ENCODE measurements around the gene CCNDBP1.
A peak's percentile ranks its signal among the peaks of the same experiment; 100 is the strongest.
"Not testable (repeated sequence)": the region's sequence is repeated elsewhere in the genome, so short reads cannot be mapped to it uniquely, and the experiment has no call there.

The CCNDBP1 gene

DNA sequence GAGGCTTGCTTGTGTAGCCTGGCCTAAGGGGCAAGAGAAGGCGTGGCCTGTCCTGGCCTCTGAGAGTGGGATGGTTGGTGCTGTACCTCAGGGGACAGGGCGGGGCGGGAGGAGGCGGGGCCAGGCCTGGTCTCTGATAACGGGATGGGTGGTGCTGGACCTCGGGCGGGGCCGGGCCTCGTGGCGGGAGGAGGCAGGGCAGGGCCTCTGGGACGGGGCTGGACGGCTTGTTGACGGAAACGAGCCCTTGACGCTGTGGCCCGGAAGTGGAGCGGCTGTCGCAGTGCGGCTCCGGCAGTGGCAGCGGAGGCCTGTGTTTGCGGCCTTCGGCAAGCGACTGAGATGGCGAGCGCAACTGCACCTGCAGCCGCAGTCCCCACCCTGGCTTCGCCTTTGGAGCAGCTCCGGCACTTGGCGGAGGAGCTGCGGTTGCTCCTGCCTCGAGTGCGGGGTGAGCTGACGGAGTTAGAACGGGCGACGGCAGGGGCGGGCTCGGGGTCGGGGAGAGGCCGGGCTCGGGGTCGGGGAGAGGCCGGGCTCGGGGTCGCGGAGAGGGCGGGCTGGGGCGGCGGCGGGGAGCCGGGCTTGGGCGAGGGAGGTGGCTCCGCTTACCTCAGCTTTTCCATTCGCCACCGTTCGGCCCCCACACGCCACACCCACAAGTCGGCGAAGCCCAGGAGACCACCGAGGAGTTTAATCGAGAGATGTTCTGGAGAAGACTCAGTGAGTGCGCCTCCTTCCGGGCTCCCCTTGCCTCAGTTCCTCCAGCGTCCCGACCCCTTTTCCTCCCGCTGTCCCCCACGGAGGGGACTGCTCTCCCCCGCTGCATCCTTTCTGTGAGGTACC, at the start of gene CCNDBP1:
Gene CCNDBP1 (plus strand): TSS at position 247 of the 846 bp plus-strand sequence. CDS start 96 bp downstream, at position 343.
- no peaks in the 10 kb centered on the region for H3K9me3 Mint-ChIP-seq
- ATAC-seq (ENCODE audit: low read depth), result peak; percentile 87
- H3K36me3 Mint-ChIP-seq, result peaks cover 23% of the 10 kb centered on the region
- peak; percentile 76 to 81 for DNase-seq (ENCODE audit: low spot score in 2 of 2)
- H3K4me1 Mint-ChIP-seq, result peaks cover 28% of the 10 kb centered on the region
- peak within 1 kb of the TSS; percentile 94 for H3K4me3 Mint-ChIP-seq
- H3K27ac Mint-ChIP-seq, result peak within 1 kb of the TSS; percentile 98
- no peaks in the 10 kb centered on the region for H3K27me3 Mint-ChIP-seq

- Mint-ChIP-seq H3K9me3 (no peaks in the 10 kb centered on the region), H3K36me3 (peaks cover 35% of the 10 kb centered on the region), H3K27me3 (no peaks in the 10 kb centered on the region), H3K4me3 (peak overlapping the region; percentile 1), H3K4me1 (peaks cover 16% of the 10 kb centered on the region), H3K27ac (peak overlapping the region; percentile 32)
- no peak for DNase-seq (ENCODE audit: low spot score in 2 of 2)
- ATAC-seq (ENCODE audit: low read depth), result peak; percentile 72
Measured at GRCh38 chr15:43143203-43143941, 41.8 kb upstream of the CCNDBP1 start.

DNA sequence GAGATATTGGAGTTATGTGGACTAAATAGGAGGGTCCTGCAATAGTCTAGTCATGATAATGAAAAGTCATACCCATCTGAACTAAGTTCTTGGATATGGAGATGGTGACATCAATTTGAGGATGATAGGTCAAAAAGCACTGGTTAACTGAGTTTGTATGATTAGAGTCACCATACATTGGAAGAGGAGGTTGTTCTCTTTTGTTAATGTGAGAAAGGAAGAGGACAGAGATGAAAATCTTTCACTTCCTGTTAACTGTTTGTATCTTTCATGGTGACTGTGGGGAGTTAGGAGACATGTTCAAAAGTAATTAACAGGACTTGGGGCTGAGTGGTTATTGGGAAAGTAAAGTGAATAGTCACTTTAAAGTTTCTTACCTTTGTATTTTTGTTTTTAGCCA, 40.7 kb upstream of the CCNDBP1 start:
- Mint-ChIP-seq H3K27ac (peak overlapping the region; percentile 32), H3K4me1 (peaks cover 16% of the 10 kb centered on the region), H3K9me3 (no peaks in the 10 kb centered on the region), H3K27me3 (no peaks in the 10 kb centered on the region), H3K4me3 (no peak overlapping the region), H3K36me3 (peaks cover 28% of the 10 kb centered on the region)
- DNase-seq (ENCODE audit: low spot score in 2 of 2), result no peak
- peak; percentile 79 for ATAC-seq (ENCODE audit: low read depth)

DNA sequence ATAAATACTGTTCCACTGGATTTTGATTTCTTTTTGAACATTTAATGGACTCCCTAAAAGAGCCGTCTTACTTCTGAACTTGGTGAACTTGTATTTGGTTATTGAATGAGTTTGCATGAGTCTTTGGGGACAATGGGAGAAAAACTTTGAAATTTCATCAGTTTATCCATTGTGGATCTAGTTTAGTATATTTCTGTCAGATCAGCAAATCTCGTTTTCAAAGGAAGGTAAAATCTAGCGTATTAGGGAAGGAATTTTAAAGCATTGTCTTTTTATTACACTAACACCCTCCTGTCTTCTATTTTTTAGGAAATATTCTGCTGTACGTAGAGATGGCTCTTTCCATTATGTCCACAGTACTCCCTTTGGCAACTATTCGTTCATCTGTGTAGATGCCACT, 39.0 kb upstream of the CCNDBP1 start:
- DNase-seq (ENCODE audit: low spot score in 2 of 2) (no peak), ATAC-seq (ENCODE audit: low read depth) (no peak)
- Mint-ChIP-seq H3K9me3 (no peaks in the 10 kb centered on the region), H3K4me3 (no peak overlapping the region), H3K4me1 (peaks cover 16% of the 10 kb centered on the region), H3K27ac (no peak overlapping the region), H3K27me3 (no peaks in the 10 kb centered on the region), H3K36me3 (peaks cover 14% of the 10 kb centered on the region)

GRCh38 chr15:43150191-43150929, 34.8 kb upstream of the CCNDBP1 start:
- H3K27ac Mint-ChIP-seq, result no peak overlapping the region
- H3K27me3 Mint-ChIP-seq, result no peaks in the 10 kb centered on the region
- DNase-seq (ENCODE audit: low spot score in 2 of 2) (no peak), ATAC-seq (ENCODE audit: low read depth) (no peak)
- H3K9me3 Mint-ChIP-seq, result no peaks in the 10 kb centered on the region
- peaks cover 24% of the 10 kb centered on the region for H3K36me3 Mint-ChIP-seq
- H3K4me3 Mint-ChIP-seq, result no peak overlapping the region
- peaks cover 7% of the 10 kb centered on the region for H3K4me1 Mint-ChIP-seq

- no peaks in the 10 kb centered on the region for H3K27me3 Mint-ChIP-seq
- DNase-seq (ENCODE audit: low spot score in 2 of 2) (no peak), ATAC-seq (ENCODE audit: low read depth) (no peak)
- H3K36me3 Mint-ChIP-seq, result peaks cover 22% of the 10 kb centered on the region
- H3K4me3 Mint-ChIP-seq, result no peak overlapping the region
- peaks cover 5% of the 10 kb centered on the region for H3K4me1 Mint-ChIP-seq
- no peak overlapping the region for H3K27ac Mint-ChIP-seq
- no peaks in the 10 kb centered on the region for H3K9me3 Mint-ChIP-seq
Measured at GRCh38 chr15:43151688-43152087, 33.5 kb upstream of the CCNDBP1 start.

DNA sequence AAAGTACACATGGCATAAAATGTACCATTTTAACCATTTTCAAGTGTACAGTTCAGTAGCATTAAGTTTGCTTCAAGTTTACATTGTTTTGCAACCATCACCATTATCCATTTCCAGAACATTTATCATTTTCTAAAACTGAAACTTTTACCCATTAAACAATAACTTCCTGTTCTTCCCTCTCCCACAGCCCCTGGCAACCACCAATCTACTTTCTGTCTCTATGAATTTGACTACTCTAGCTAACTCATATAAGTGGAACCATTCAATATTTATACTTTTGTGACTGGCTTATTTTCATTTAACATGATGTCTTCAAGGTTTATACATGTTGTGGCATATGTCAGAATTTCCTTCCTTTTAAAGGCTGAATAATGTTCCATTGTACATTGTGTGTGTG, 31.9 kb upstream of the CCNDBP1 start:
- no peak for ATAC-seq (ENCODE audit: low read depth)
- no peak for DNase-seq (ENCODE audit: low spot score in 2 of 2)
- no peak overlapping the region for H3K4me3 Mint-ChIP-seq
- peaks cover 26% of the 10 kb centered on the region for H3K36me3 Mint-ChIP-seq
- peak overlapping the region; percentile 4 for H3K27ac Mint-ChIP-seq
- peaks cover 1% of the 10 kb centered on the region for H3K9me3 Mint-ChIP-seq
- H3K27me3 Mint-ChIP-seq, result no peaks in the 10 kb centered on the region
- H3K4me1 Mint-ChIP-seq, result peaks cover 8% of the 10 kb centered on the region

GRCh38 chr15:43165801-43166325, 19.3 kb upstream of the CCNDBP1 start:
- H3K4me1 Mint-ChIP-seq, result no peaks in the 10 kb centered on the region
- ATAC-seq (ENCODE audit: low read depth) (no peak), DNase-seq (ENCODE audit: low spot score in 2 of 2) (no peak)
- H3K27ac Mint-ChIP-seq, result no peak overlapping the region
- no peak overlapping the region for H3K4me3 Mint-ChIP-seq
- H3K36me3 Mint-ChIP-seq, result peaks cover 16% of the 10 kb centered on the region
- H3K27me3 Mint-ChIP-seq, result no peaks in the 10 kb centered on the region
- no peaks in the 10 kb centered on the region for H3K9me3 Mint-ChIP-seq

DNA sequence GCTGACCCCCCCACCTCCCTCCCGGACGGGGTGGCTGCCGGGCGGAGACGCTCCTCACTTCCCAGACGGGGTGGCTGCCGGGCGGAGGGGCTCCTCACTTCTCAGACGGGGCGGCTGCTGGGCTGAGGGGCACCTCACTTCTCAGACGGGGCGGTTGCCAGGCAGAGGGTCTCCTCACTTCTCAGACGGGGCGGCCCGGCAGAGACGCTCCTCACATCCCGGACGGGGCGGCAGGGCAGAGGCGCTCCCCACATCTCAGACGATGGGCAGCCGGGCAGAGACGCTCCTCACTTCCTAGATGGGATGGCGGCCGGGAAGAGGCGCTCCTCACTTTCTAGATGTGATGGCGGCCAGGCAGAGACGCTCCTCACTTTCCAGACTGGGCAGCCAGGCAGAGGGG, 17.9 kb upstream of the CCNDBP1 start:
- H3K9me3 Mint-ChIP-seq; ATAC-seq (ENCODE audit: low read depth); DNase-seq (ENCODE audit: low spot score in 2 of 2); H3K4me1 Mint-ChIP-seq; H3K27me3 Mint-ChIP-seq; H3K4me3 Mint-ChIP-seq; H3K27ac Mint-ChIP-seq: not testable (repeated sequence)
- peaks cover 21% of the 10 kb centered on the region for H3K36me3 Mint-ChIP-seq

- no peak for ATAC-seq (ENCODE audit: low read depth)
- Mint-ChIP-seq H3K36me3 (peaks cover 25% of the 10 kb centered on the region), H3K9me3 (peaks cover 3% of the 10 kb centered on the region), H3K27ac (no peak overlapping the region), H3K4me3 (no peak overlapping the region), H3K4me1 (peaks cover 3% of the 10 kb centered on the region), H3K27me3 (no peaks in the 10 kb centered on the region)
- DNase-seq (ENCODE audit: low spot score in 2 of 2), result no peak
Measured at GRCh38 chr15:43168192-43169107, 16.8 kb upstream of the CCNDBP1 start.

DNA sequence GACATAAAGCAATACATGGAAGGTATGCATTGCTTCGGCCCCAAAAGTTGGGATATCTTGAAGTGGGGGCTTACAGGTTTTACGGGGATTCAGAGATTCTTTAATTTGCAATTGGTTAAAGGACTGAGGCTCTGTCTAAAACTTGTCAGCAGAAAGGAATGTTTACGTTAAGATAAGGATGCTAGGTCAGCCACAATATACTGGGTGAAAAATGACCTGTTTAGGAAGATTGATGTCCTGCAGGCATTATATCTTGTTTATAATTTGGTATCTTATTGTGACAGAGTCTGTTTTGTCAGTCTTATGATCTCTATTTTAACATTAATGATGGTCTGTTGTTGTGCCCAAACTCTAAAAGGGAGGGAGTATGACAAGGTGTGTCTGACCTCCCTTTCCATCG, 15.3 kb upstream of the CCNDBP1 start:
- Mint-ChIP-seq H3K9me3 (peaks cover 3% of the 10 kb centered on the region), H3K27ac (no peak overlapping the region), H3K36me3 (peaks cover 23% of the 10 kb centered on the region), H3K4me1 (peaks cover 3% of the 10 kb centered on the region), H3K27me3 (no peaks in the 10 kb centered on the region), H3K4me3 (no peak overlapping the region)
- ATAC-seq (ENCODE audit: low read depth) (no peak), DNase-seq (ENCODE audit: low spot score in 2 of 2) (no peak)

DNA sequence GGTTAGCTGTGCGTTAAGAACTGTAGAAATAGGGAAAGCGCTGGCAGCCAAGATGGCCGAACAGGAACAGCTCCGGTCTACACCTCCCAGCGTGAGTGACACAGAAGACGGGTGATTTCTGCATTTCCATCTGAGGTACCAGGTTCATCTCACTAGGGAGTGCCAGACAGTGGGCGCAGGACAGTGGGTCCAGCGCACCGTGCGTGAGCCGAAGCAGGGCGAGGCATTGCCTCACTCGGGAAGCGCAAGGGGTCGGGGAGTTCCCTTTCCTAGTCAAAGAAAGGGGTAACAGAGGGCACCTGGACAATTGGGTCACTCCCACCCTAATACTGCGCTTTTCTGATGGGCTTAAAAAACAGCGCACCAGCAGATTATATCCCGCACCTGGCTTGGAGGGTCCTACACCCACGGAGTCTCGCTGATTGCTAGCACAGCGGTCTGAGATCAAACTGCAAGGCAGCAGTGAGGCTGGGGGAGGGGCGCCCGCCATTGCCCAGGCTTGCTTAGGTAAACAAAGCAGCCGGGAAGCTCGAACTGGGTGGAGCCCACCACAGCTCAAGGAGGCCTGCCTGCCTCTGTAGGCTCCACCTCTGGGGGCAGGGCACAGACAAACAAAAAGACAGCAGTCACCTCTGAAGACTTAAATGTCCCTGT, 9.4 kb upstream of the CCNDBP1 start:
- not testable (repeated sequence) for H3K4me1 Mint-ChIP-seq; DNase-seq (ENCODE audit: low spot score in 2 of 2); H3K4me3 Mint-ChIP-seq; H3K9me3 Mint-ChIP-seq; ATAC-seq (ENCODE audit: low read depth); H3K27me3 Mint-ChIP-seq; H3K27ac Mint-ChIP-seq
- peaks cover 25% of the 10 kb centered on the region for H3K36me3 Mint-ChIP-seq

GRCh38 chr15:43177147-43177546, 8.1 kb upstream of the CCNDBP1 start:
- peaks cover 27% of the 10 kb centered on the region for H3K36me3 Mint-ChIP-seq
- H3K27me3 Mint-ChIP-seq; ATAC-seq (ENCODE audit: low read depth); H3K4me3 Mint-ChIP-seq; H3K27ac Mint-ChIP-seq; H3K9me3 Mint-ChIP-seq; DNase-seq (ENCODE audit: low spot score in 2 of 2); H3K4me1 Mint-ChIP-seq: not testable (repeated sequence)

Data from memory B cell (primary cell).